H1 (cell line): Measurements from ENCODE around the gene CCDC13. TPM values are rescaled to one million over a fixed set of nuclear protein-coding genes. Genes with fewer than 3 reads are reported as not detected.

ENCODE experiments used
- CTCF ChIA-PET: fragments of 300-600 bp; sonication (Branson Sonifier 250); formaldehyde crosslinking; loops from one replicate; lab custom pipeline; 2021; ENCODE audit not compliant: partially characterized antibody; lab: Charles Lee
- POLR2A ChIA-PET: fragments of 300-600 bp; sonication (Branson Sonifier 250); formaldehyde crosslinking; loops from one replicate; lab custom pipeline; 2021; ENCODE audit warnings: inconsistent platforms; ENCODE audit not compliant: partially characterized antibody; lab: Charles Lee
- DNase-seq, 2 experiments: peaks; one replicate each; pipeline versions ENCODE4 v3.0.0 to v3.0.0-alpha.2; 2010 to 2022; ENCODE audit warnings: low spot score in 2 of 2, low read depth in 1 of 2, mixed read lengths in 1 of 2
- FAIRE-seq: peaks from 2 replicates; lab custom pipeline; 2011; peaks lifted over from hg19 to GRCh38; lab: Jason Lieb, UNC
- H2AFZ ChIP-seq: 2 replicates; pipeline ENCODE4 v1.8.1; 2012; ENCODE audit warnings: low read length, inconsistent platforms
- H2AK5ac ChIP-seq: 2 replicates; pipeline ENCODE4 v1.6.1; 2013; ENCODE audit warnings: low read depth, low read length
- H2BK120ac ChIP-seq: replicated peaks from 2 replicates; pipeline ENCODE3; 2013; ENCODE audit warnings: low read depth, low read length, inconsistent platforms
- H2BK12ac ChIP-seq: 2 replicates; pipeline ENCODE4 v1.6.1; 2013; ENCODE audit warnings: low read depth, low read length
- H2BK15ac ChIP-seq: 2 replicates; pipeline ENCODE4 v1.6.1; 2013; ENCODE audit warnings: low read length
- H2BK20ac ChIP-seq: 2 replicates; pipeline ENCODE4 v1.6.1; 2013; ENCODE audit warnings: low read length
- H2BK5ac ChIP-seq: 2 replicates; pipeline ENCODE4 v1.6.1; 2013; ENCODE audit warnings: low read depth, low read length
- H3K14ac ChIP-seq: 2 replicates; pipeline ENCODE4 v1.6.1; 2013; ENCODE audit warnings: inconsistent platforms; ENCODE audit not compliant: insufficient read length
- H3K18ac ChIP-seq: 2 replicates; pipeline ENCODE4 v1.6.1; 2013; ENCODE audit warnings: low read length; ENCODE audit errors: extremely low read depth
- H3K23ac ChIP-seq: 2 replicates; pipeline ENCODE4 v1.6.1; 2013; ENCODE audit warnings: inconsistent platforms; ENCODE audit not compliant: insufficient read length
- H3K23me2 ChIP-seq: 2 replicates; pipeline ENCODE4 v1.6.1; 2013; ENCODE audit warnings: low read depth, low read length
- H3K27ac ChIP-seq: 2 replicates; pipeline ENCODE4 v1.6.1; 2011; ENCODE audit warnings: low read depth, low read length, inconsistent platforms
- H3K27me3 ChIP-seq, 4 experiments: replicated peaks in 1 of 4; 1 replicate in 1 of 4; 2 replicates in 3 of 4; pipeline versions ENCODE4 v1.6.1 to v1.8.1; 2011 to 2013; ENCODE audit warnings: low read length in 3 of 4, mild to moderate bottlenecking in 3 of 4, inconsistent platforms in 2 of 4, mixed read lengths in 2 of 4, moderate library complexity in 1 of 4; ENCODE audit not compliant: control insufficient read depth in 3 of 4, insufficient read depth in 3 of 4; ENCODE audit errors: extremely low read depth in 1 of 4
- H3K36me3 ChIP-seq, 4 experiments: 2 replicates each; pipeline versions ENCODE4 v1.6.1 to v1.8.1; 2011 to 2013; ENCODE audit warnings: mild to moderate bottlenecking in 4 of 4, low read length in 3 of 4, moderate library complexity in 2 of 4, control low read depth in 1 of 4, inconsistent platforms in 1 of 4; ENCODE audit not compliant: insufficient read depth in 4 of 4, control insufficient read depth in 2 of 4
- H3K4ac ChIP-seq: replicated peaks from 2 replicates; pipeline ENCODE3; 2013; ENCODE audit warnings: low read length, low read depth, mixed read lengths, inconsistent platforms; ENCODE audit not compliant: insufficient read length
- H3K4me1 ChIP-seq, 4 experiments: replicated peaks in 1 of 4; 1 replicate in 1 of 4; 2 replicates in 3 of 4; pipeline versions ENCODE4 v1.6.1 to v1.8.1; 2011 to 2013; ENCODE audit warnings: low read length in 3 of 4, inconsistent platforms in 2 of 4, mixed read lengths in 1 of 4; ENCODE audit not compliant: insufficient read depth in 4 of 4, control insufficient read depth in 3 of 4
- H3K4me2 ChIP-seq, 2 experiments: 2 replicates each; pipeline versions ENCODE4 v1.6.1 to v1.8.1; 2011 to 2013; ENCODE audit warnings: low read depth in 2 of 2, low read length in 2 of 2, control low read depth in 1 of 2, inconsistent platforms in 1 of 2, mild to moderate bottlenecking in 1 of 2; ENCODE audit not compliant: insufficient read depth in 1 of 2
- H3K4me3 ChIP-seq, 4 experiments: fragments of 200-600, 300-600 bp in 1 of 4; sonication (generic), shearing (Covaris generic), sonication (Bioruptor Twin) in 1 of 4; 2 replicates each; pipeline versions ENCODE4 v1.5.1 to v1.8.1; 2011 to 2016; ENCODE audit warnings: low read length in 4 of 4, low read depth in 3 of 4, control low read depth in 2 of 4, inconsistent platforms in 2 of 4, mild to moderate bottlenecking in 2 of 4, mixed read lengths in 1 of 4, moderate library complexity in 1 of 4; ENCODE audit not compliant: insufficient read depth in 2 of 4; ENCODE audit errors: extremely low read depth in 1 of 4
- H3K56ac ChIP-seq: replicated peaks from 2 replicates; pipeline ENCODE3; 2013; ENCODE audit warnings: low read depth, mild to moderate bottlenecking, mixed read lengths, low read length, inconsistent platforms; ENCODE audit not compliant: insufficient read length
- H3K79me1 ChIP-seq: 2 replicates; pipeline ENCODE4 v1.6.1; 2013; ENCODE audit warnings: low read depth, low read length, control low read depth
- H3K79me2 ChIP-seq, 2 experiments: 2 replicates each; pipeline versions ENCODE4 v1.6.1 to v1.8.1; 2012 to 2013; ENCODE audit warnings: low read length in 2 of 2, mild to moderate bottlenecking in 2 of 2, inconsistent platforms in 1 of 2; ENCODE audit not compliant: insufficient read depth in 2 of 2, control insufficient read depth in 1 of 2
- H3K9ac ChIP-seq, 4 experiments: replicated peaks in 1 of 4; 1 replicate in 1 of 4; 2 replicates in 3 of 4; pipeline versions ENCODE4 v1.6.1 to v1.8.1; 2011 to 2013; ENCODE audit warnings: low read depth in 3 of 4, low read length in 3 of 4, control low read depth in 2 of 4, mild to moderate bottlenecking in 2 of 4, moderate library complexity in 2 of 4, inconsistent platforms in 1 of 4; ENCODE audit errors: extremely low read depth in 1 of 4
- H3K9me3 ChIP-seq, 2 experiments: 2 replicates each; pipeline versions ENCODE4 v1.6.1 to v1.8.1; 2012 to 2013; ENCODE audit warnings: mild to moderate bottlenecking in 2 of 2, moderate library complexity in 2 of 2, control low read depth in 1 of 2, inconsistent platforms in 1 of 2, low read depth in 1 of 2, low read length in 1 of 2, mixed read lengths in 1 of 2; ENCODE audit not compliant: insufficient read depth in 2 of 2
- H4K20me1 ChIP-seq, 2 experiments: replicated peaks in 1 of 2; 2 replicates each; pipeline versions ENCODE3 to v1.8.1; 2011 to 2013; ENCODE audit warnings: inconsistent platforms in 2 of 2, low read length in 2 of 2, mild to moderate bottlenecking in 1 of 2; ENCODE audit not compliant: insufficient read depth in 2 of 2, control insufficient read depth in 1 of 2
- H4K5ac ChIP-seq: 2 replicates; pipeline ENCODE4 v1.6.1; 2013; ENCODE audit warnings: low read length, low read depth, mixed read lengths, inconsistent platforms; ENCODE audit not compliant: insufficient read length
- H4K8ac ChIP-seq: 2 replicates; pipeline ENCODE4 v1.8.0; 2013; ENCODE audit warnings: mild to moderate bottlenecking, moderate library complexity, low read length, inconsistent platforms; ENCODE audit not compliant: insufficient read depth; ENCODE audit errors: extremely low read depth
- H4K91ac ChIP-seq: replicated peaks from 2 replicates; pipeline ENCODE3; 2013; ENCODE audit warnings: low read length, mixed read lengths, inconsistent platforms; ENCODE audit not compliant: insufficient read length
- ASH2L ChIP-seq: fragments of 200-600, 300-600 bp; sonication (generic); IDR thresholded peaks from one replicate; pipeline ENCODE4 v1.7.1; 2017; ENCODE audit warnings: low read length
- CEBPB ChIP-seq: IDR thresholded peaks from 2 replicates; pipeline ENCODE4 v1.6.1; 2012; ENCODE audit warnings: low read depth, low read length
- CREB1 ChIP-seq: IDR thresholded peaks from 2 replicates; pipeline ENCODE4 v1.6.1; 2012; ENCODE audit warnings: inconsistent platforms
- CTCF ChIP-seq, 3 experiments: IDR thresholded peaks; 1 replicate in 2 of 3; 2 replicates in 1 of 3; pipeline versions ENCODE4 v1.5.1 to v1.6.1; 2011; ENCODE audit warnings: low read length in 3 of 3, mild to moderate bottlenecking in 3 of 3, inconsistent platforms in 2 of 3, low read depth in 1 of 3, moderate library complexity in 1 of 3; ENCODE audit not compliant: insufficient read depth in 1 of 3; ENCODE audit errors: control extremely low read depth in 1 of 3
- EZH2 ChIP-seq: fragments of 200-600 bp; sonication (generic); IDR thresholded peaks from 2 replicates; pipeline ENCODE4 v1.7.1; 2012; ENCODE audit warnings: low read depth, mild to moderate bottlenecking, moderate library complexity, low read length, inconsistent platforms; ENCODE audit not compliant: severe bottlenecking
- GTF2F1 ChIP-seq: IDR thresholded peaks from 2 replicates; pipeline ENCODE4 v1.6.1; 2012; ENCODE audit warnings: low read depth, low read length, improper control_type of control experiment, borderline replicate concordance
- HDAC2 ChIP-seq, 2 experiments: fragments of 300-600 bp in 1 of 2; sonication (generic) in 1 of 2; IDR thresholded peaks; 2 replicates each; pipeline ENCODE4 v1.6.1; 2011 to 2012; ENCODE audit warnings: low read depth in 2 of 2, low read length in 2 of 2, mild to moderate bottlenecking in 2 of 2, moderate library complexity in 2 of 2, borderline replicate concordance in 1 of 2, inconsistent platforms in 1 of 2
- HDAC6 ChIP-seq: IDR thresholded peaks from one replicate; pipeline ENCODE4 v1.7.1; 2012; ENCODE audit warnings: low read depth, mild to moderate bottlenecking, inconsistent platforms, low read length, moderate library complexity
- TAF7 ChIP-seq: optimal IDR thresholded peaks from 2 replicates; pipeline ENCODE3; 2011; ENCODE audit warnings: low read depth, mild to moderate bottlenecking, inconsistent platforms, low read length, moderate library complexity, borderline replicate concordance
- WGBS, 2 experiments: shearing (Covaris generic) in 1 of 2; methylation state at CpG; one replicate each; pipeline versions ENCODE4 v1.1.6 to v1.1.7; 2013 to 2015; ENCODE audit warnings: low lambda C conversion rate in 2 of 2, mixed read lengths in 2 of 2, inconsistent platforms in 1 of 2, low coverage in 1 of 2, missing lambda C conversion rate in 1 of 2; ENCODE audit not compliant: insufficient replicate concordance in 2 of 2, insufficient coverage in 1 of 2, insufficient read length in 1 of 2; ENCODE audit errors: extremely low coverage in 1 of 2, missing lambda C conversion rate in 1 of 2; 5-methylcytosine and 5-hydroxymethylcytosine counted together
- polyA plus RNA-seq, 7 experiments: library from polyadenylated mRNA; depleted of rRNA in 3 of 7; stranded (reverse) in 5 of 7; unstranded in 2 of 7; fragments of >200 nt in 5 of 7; fragments of 200-250 nt in 2 of 7; gene quantifications; 1 replicate in 5 of 7; 2 replicates in 1 of 7; 4 replicates in 1 of 7; pipeline versions ENCODE4 v1.2.1 to v1.2.3, GENCODE V29; 2011 to 2013; ENCODE audit warnings: missing spikeins in 2 of 7, mixed read lengths in 2 of 7
- total RNA-seq: library from RNA; stranded (reverse); fragmentation: NEBNext Ultra II Directional; extraction: Animal tissue kit (Norgen Biotek cat#: 25700); gene quantifications from 2 replicates; pipeline ENCODE4 v1.2.1, GENCODE V29; 2021

CCDC13 gene
- total and polyA plus RNA-seq, 2 of the 8 experiments (the other 6 are each of a cell fraction or from before 2014, with no cell fraction given) = 0.06 TPM; not detected in 1

- 0 out of 7 replicates have a peak, but pooled peaks cover 0 to 3% (median 0%) of the 10 kb centered on the region in 4 experiments for H3K27me3 ChIP-seq
- no peak overlapping the region for H4K5ac ChIP-seq
- ChIA-PET CTCF (interaction anchor here (0.8 to 4.6 kb wide), 8 partner anchors 10 to 85 kb away, joined by 3 to 28 read pairs (median 4); no protein-coding TSS in a partner anchor), POLR2A (interaction anchor here (0.7 kb wide), 1 partner anchor 14 kb away, joined by 3 read pairs; no protein-coding TSS in a partner anchor)
- H3K79me2 ChIP-seq = no peaks in the 10 kb centered on the region
- no peaks in the 10 kb centered on the region for H3K9me3 ChIP-seq
- no peaks in the 10 kb centered on the region for H3K79me1 ChIP-seq
- no peaks in the 10 kb centered on the region for H3K23me2 ChIP-seq
- no peak for FAIRE-seq
- no peak overlapping the region for H3K4me3 ChIP-seq
- H4K91ac ChIP-seq = peak overlapping the region; percentile 20
- H3K27ac ChIP-seq = no peak overlapping the region
- H3K36me3 ChIP-seq = no peaks in the 10 kb centered on the region
- H3K23ac ChIP-seq = no peak overlapping the region
- H3K4me2 ChIP-seq = no peak overlapping the region
- peak overlapping the region; percentile 99; the same call in 1 of the 2 replicates for H2BK12ac ChIP-seq
- WGBS, 2 experiments = 95% methylated on average over 4 of the region's 4 CpGs; no CpG with 5 or more reads in 1 of the 2 experiments
- peak overlapping the region; percentile 83 for H2BK15ac ChIP-seq
- no peak overlapping the region for H2BK120ac ChIP-seq
- H3K14ac ChIP-seq = no peak overlapping the region
- H3K18ac ChIP-seq = peak overlapping the region; percentile 89
- H2AFZ ChIP-seq = no peak overlapping the region
- H3K4ac ChIP-seq = no peak overlapping the region
- H4K8ac ChIP-seq = no peak overlapping the region
- peaks cover 0 to 33% (median 18%) of the 10 kb centered on the region in 4 experiments; a peak in 5 of 7 replicates for H3K4me1 ChIP-seq
- peak overlapping the region; percentile 66; the same call in 1 of the 2 replicates for H2BK5ac ChIP-seq
- DNase-seq = peak in 1 of 2 experiments; percentile 7
- H4K20me1 ChIP-seq = no peaks in the 10 kb centered on the region
- peak overlapping the region; percentile 56; the same call in 1 of the 2 replicates for H2AK5ac ChIP-seq
- H3K9ac ChIP-seq = no peak overlapping the region
- H3K56ac ChIP-seq = no peak overlapping the region
- H2BK20ac ChIP-seq = peak overlapping the region; percentile 80
- TF ChIP-seq ASH2L (no peak), CEBPB (no peak), HDAC6 (no peak), HDAC2 (IDR thresholded peaks at IDR 0.05; ENCODE audit: borderline replicate concordance in 1 of 2, low read depth in 2 of 2, low read length in 2 of 2) (no peak), GTF2F1 (no peak), CREB1 (no peak), CTCF (IDR thresholded peaks at IDR 0.05; ENCODE audit: control extremely low read depth in 1 of 3, insufficient read depth in 1 of 3, low read depth in 1 of 3, low read length in 3 of 3) (no peak), TAF7 (no peak), EZH2 (no peak)
These were observed 40.7 kb downstream of the CCDC13 start for GRCh38 chr3:42732196-42732828.
